ENCODE results near the gene ARTN. TPM values are rescaled to one million over a fixed set of nuclear protein-coding genes. Genes with fewer than 3 reads are reported as not detected.

Gene ARTN
- total and polyA plus RNA-seq, 2 experiments from 2014 or later, result 6.7 to 35.7 TPM

GRCh38 chr1:43908226-43908625 lies 25.4 kb upstream of the ARTN start:
- no peaks in the 10 kb centered on the region for H4K20me1 ChIP-seq (replicated peaks; ENCODE audit: insufficient read depth)
- Mint-ChIP-seq H3K27me3 (ENCODE audit: insufficient read depth, low read depth, poor library complexity) (peaks cover 4% of the 10 kb centered on the region), H3K9me3 (peaks cover 3% of the 10 kb centered on the region; the same call in 2 of the 3 replicates), H3K27ac (no peak overlapping the region), H3K4me1 (peaks cover 17% of the 10 kb centered on the region), H3K36me3 (ENCODE audit: low read depth) (peaks cover 3% of the 10 kb centered on the region; the same call in 1 of the 3 replicates), H3K4me3 (no peak overlapping the region)
- no peaks in the 10 kb centered on the region for H3K9me2 ChIP-seq (ENCODE audit: insufficient read depth)
- H3K27me3 ChIP-seq (ENCODE audit: insufficient read depth), result no peaks in the 10 kb centered on the region
- H3K27ac ChIP-seq (ENCODE audit: low read depth), result no peak overlapping the region
- DNase-seq (ENCODE audit: low spot score) (no peak), ATAC-seq (no peak)
- no peak overlapping the region for H3K4me2 ChIP-seq
- peaks cover 13% of the 10 kb centered on the region for H3K4me1 ChIP-seq (ENCODE audit: insufficient read depth)
- no peak for TF ChIP-seq EZH2 (IDR thresholded peaks at IDR 0.05; ENCODE audit: low read depth, unreplicated experiment)
- TF ChIP-seq EZH2phosphoT487 (IDR thresholded peaks at IDR 0.05; ENCODE audit: unreplicated experiment), result no peak
- no peak for TF ChIP-seq REST (IDR thresholded peaks at IDR 0.05; ENCODE audit: unreplicated experiment)
- TF ChIP-seq CREB1 (CRISPR knock-in tag; IDR thresholded peaks at IDR 0.05; ENCODE audit: low read depth), result no peak
- TF ChIP-seq JUNB (IDR thresholded peaks at IDR 0.05; ENCODE audit: unreplicated experiment), result no peak
- no peak for TF ChIP-seq ZNF331 (CRISPR knock-in tag; IDR thresholded peaks at IDR 0.05; ENCODE audit: low read depth)
- no peak for TF ChIP-seq POLR2AphosphoS5 (IDR thresholded peaks at IDR 0.05; ENCODE audit: low read depth)
- no peak for TF ChIP-seq NANOG (IDR thresholded peaks at IDR 0.05; ENCODE audit: borderline replicate concordance)
- no peak for TF ChIP-seq CTCF (conservative IDR thresholded peaks at IDR 0.05; ENCODE audit: low read depth in 2 of 2)
- TF ChIP-seq STAT1 (IDR thresholded peaks at IDR 0.05; ENCODE audit: unreplicated experiment), result no peak
- TF ChIP-seq ETS1 (IDR thresholded peaks at IDR 0.05), result no peak
- no peak for TF ChIP-seq ZNF114 (CRISPR knock-in tag; IDR thresholded peaks at IDR 0.05)
- TF ChIP-seq ZNF462 (CRISPR knock-in tag; IDR thresholded peaks at IDR 0.05), result no peak
- no peak overlapping the region for H3K4me3 ChIP-seq
- no peaks in the 10 kb centered on the region for H3K36me3 ChIP-seq (ENCODE audit: insufficient read depth)
- no peaks in the 10 kb centered on the region for H3F3A ChIP-seq (replicated peaks; ENCODE audit: low read depth)
- H3K79me2 ChIP-seq (replicated peaks; ENCODE audit: insufficient read depth), result no peaks in the 10 kb centered on the region
- H2AFZ ChIP-seq, result no peak overlapping the region

Measured in GM23338 (cell line).